ENCODE results near the gene DDX20.
A peak's percentile ranks its signal among the peaks of the same experiment; 100 is the strongest.
"Not testable (repeated sequence)": the region's sequence is repeated elsewhere in the genome, so short reads cannot be mapped to it uniquely, and the experiment has no call there.

Gene DDX20

GRCh38 chr1:111734426-111734825, 21.3 kb upstream of the DDX20 start:
- DNase-seq = no peak

GRCh38 chr1:111734856-111735255, 20.8 kb upstream of the DDX20 start:
- no peak for DNase-seq

DNA sequence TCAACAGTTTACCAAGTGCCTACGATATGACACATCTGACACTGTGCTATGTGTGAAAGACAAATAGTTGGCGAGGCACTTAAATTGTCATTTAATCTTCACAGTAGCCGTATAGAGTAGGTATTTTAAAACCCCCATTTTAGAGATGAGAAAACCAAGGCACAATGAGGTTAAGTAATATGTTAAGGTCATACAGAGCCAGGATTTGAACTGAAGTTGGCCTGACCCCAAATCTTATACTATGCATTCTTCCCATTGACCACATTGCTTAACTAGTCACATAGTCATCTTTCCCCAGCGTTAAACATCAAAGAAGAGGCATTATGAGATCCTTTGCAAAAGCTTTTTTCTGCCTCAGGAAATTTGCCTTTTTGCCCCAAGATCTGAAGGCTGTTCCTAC, 20.4 kb upstream of the DDX20 start:
- no peak for DNase-seq

DNA sequence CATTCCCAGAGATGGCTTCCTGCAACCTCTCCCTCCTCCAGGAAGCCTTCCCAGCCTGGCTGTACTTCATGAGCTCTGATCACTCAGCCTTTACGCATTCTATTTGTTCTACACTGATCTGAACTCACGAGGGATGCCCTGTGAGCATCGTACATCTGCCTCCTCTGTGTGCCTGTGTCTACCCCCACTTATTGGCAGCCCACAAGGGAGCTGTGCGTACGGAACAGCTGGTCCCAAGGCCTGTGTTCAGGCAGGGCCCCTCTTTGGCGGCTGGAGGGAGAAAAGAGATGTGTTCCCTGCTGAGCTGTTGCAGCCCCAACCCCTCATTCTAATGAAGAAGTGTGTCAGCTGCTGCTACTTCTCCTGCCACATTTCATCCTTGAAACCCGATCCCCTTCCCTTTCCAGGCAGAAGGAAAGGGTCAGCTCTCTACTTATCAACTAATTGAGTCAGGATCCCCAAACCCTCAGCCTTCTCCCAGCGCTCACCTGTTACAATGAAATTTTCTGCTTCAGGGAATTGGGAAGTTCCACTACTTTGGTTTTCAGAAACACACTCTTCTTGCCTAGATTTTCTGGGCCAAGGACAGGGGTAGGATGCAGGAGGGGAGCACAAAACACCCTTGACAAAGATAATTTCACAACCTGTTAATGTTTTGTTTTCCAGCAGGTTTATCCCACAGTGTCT, 19.7 kb upstream of the DDX20 start:
- no peak for DNase-seq

DNA sequence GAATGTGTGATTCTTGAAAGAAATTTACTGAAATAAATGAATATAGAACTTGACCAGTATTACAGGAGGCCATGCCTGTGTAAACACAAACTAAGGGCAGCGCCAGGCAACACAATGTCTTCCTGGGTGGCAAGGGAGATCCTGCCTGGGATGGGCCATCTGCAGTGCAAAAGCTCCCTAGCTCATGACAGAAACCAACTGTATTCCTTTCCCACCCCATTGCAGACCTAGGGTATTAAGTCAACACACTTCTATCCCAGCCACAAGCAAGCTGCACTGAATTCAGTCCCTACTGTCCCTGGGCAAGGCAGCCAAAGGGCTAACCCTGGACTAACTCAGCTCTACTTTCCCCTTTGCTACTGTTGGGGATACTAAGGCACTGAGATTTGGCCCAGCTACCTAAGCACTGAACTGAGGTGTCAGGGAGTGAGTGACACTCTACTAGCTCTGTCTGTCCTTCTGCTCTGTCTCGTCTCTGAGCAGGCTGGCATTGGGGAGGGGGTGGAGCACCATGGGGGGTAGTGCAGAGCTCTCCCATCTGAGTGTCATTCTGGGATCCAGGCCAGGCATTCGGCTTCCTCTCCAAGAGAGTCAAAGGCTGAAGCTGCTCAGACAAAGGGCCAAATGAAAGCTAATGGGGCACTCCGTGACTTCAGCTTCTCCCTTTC, 19.0 kb upstream of the DDX20 start:
- DNase-seq = no peak

DNA sequence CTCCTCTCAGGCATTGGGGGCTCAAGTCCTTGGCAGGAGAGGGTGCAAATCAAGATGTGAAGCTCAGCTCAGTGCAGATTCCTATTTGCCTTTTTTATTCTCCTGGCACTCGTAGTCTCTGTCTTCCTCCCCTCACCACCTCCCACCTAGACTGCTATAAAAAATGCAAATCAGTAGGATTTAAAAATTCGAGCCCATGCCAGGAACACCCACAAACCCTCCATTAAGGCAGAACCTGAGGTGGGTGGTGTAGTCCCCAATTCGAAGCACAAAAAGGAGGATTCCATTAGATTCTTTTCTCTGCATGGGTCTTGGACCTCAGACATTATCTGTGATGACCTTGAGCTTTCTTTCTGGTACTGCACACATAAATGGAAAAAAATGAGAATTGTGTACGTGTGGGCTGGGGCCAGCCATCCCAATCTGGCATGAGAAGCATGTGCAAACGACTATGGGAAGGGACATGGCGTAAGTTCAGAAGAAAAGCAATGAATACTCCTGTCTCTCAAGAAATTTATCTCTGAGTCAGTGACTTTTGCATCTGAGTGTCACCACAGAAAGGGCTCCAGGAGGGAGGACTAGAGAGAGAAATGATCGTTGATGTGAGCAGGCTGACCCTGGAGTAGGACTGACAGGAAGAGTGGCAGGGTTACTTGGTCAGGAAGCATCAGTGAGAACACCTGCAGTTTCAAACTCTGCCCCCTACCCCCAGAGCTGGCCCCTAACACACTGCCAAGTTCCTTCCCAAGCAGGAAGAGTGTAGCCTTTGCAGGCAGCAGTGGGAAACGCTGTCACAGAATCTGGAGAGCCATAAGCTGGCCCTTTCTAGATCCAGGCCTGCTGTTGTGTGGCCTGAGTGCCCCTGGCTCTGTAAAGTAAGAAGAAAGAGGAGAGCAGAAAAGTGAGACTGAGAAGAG, 18.2 kb upstream of the DDX20 start:
- no peak for DNase-seq

DNA sequence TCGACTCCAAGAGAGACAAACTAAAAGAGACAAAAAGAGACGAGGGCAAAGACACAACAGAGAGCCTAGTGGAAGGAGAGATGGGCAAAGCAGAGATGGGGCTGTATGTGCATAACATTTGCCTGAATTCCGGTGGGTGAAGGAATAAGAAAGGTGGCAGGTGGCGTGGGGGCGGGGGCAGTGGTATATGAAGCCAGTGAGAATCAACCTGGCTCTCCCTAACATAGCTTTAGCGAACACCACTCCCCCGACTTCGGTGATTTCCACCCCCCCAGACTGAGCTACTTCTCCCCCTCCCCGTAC, 17.6 kb upstream of the DDX20 start:
- peak; percentile 37 for DNase-seq

DNA sequence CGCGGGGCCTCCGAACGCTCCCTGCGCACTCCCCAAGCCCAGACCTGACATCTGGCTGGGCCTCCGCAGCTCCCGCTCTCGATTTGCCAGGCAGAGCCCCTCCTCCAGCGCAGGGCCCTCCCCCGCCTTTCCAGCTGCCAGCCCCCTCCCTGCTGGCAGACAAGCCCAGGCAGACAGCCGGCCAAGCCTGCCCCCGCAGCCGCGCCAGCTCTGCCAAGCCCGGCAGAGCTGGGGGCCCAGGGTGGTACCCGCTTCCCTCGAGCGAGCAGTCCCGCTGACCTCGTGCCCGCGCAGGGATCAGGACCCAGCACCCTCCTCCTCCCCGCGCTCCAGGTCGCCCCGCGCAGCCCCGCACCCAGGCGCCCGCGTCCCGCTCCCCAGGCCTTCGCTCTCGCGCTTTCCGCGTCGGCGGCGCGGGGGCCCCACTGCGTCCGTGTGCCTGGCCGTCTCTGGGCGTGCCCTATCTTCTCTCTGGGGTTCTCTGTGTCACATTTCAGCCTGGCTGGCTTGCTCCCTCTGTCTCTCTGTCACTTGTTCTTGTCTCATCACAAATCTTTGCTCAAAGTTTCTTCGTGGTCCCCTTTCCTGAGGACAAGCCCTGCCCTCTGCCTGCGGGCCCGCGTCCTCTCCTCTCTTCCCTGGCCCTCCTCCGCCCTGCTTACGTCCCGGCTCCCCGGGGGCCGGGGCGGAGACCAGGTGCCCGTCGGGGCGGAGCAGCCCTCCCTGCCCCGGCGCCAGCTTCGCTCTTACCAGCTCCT, 17.1 kb upstream of the DDX20 start:
- DNase-seq = peak; percentile 26

DNA sequence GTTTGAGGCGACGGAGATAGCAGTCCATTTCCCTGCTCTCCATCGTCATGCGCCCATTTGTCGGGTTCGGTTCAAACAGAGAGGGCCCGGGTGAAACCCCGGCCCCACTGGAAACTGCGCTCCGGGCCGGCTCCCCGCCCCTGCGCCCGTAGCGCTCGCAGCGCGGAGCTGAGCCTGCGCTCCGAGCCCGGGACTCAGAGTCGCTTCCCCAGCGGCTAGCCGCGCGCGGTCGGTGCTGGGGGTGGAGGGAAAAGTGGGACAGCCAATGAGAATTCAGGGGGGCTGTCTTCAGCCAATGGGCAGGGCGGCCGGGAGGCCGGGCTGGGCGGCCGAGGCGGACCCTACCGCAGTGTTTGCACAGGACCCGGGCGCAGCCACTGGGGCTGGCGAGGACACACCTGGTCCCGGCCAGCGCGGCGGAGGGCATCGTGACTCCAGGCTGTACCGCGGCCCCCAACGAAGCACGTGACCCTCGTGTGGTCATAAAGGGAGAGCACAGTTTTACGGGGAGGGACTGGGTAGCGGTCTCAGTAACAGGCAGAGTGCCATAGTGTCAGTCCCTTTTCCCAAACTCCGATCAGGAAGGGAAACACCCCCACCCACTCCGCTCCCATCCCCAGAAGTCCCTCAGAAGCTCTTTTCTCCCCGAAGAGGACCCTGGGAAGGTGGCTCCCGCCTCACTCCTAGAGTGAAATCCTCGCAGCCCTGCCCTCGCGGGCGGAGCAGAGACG, 16.3 kb upstream of the DDX20 start, which contains the start of gene INKA2:
INKA2 (minus strand) TSS at position 202 of the 731 bp plus-strand sequence; CDS start at position 49, 153 bp downstream.
- peak; percentile 58 for DNase-seq

- no peak for DNase-seq
These were observed 15.6 kb upstream of the DDX20 start for GRCh38 chr1:111739925-111740765.

DNA sequence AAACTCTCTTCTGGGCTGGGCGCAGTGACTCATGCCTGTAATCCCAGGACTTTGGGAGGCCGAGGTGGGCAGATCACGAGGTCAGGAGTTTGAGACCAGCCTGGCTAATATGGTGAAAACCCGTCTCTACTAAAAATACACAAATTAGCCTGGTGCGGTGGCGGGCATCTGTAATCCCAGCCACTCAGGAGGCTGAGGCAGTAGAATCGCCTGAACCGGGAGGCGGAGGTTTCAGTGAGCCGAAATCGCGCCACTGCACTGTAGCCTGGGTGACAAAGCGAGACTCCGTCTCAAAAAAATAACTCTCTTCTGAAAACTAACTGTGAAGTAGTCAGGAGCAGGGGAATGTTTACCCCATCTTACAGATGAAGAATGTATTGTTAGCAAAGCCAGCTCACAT, 13.4 kb upstream of the DDX20 start:
- DNase-seq = not testable (repeated sequence)

DNA sequence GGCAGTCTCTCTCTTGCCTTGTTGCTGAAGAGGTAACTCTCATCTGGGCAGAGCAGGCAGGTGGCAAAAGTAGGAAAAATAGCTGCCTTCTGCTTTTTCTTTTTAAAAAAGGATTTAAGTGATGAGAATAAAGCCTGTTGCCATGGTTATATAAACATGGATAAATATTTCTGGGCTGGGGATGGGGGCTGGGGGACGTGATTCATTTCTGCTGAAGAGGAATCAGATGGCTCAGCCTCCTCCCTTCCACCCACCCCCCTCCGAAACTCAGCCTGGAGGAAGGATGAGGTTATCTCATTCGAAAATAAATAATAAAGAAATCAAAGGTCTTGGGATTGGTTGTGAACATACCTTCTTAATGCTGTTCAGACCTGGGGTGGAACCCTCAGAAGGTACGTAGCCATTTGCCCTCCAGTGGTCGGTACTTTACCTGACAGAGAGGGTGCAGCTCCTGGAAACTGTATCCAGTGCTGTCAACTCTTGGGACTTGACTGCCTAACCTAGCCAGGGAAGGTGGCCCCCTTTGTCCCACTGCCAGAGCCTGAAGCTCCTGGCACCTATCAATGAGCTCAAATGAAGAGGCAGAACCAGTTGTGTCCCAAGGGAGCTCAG, 12.7 kb upstream of the DDX20 start:
- no peak for DNase-seq

- no peak for DNase-seq
These were observed 12.0 kb upstream of the DDX20 start for GRCh38 chr1:111743679-111744101.

- no peak for DNase-seq
These were observed 9.8 kb upstream of the DDX20 start for GRCh38 chr1:111745675-111746613.

DNA sequence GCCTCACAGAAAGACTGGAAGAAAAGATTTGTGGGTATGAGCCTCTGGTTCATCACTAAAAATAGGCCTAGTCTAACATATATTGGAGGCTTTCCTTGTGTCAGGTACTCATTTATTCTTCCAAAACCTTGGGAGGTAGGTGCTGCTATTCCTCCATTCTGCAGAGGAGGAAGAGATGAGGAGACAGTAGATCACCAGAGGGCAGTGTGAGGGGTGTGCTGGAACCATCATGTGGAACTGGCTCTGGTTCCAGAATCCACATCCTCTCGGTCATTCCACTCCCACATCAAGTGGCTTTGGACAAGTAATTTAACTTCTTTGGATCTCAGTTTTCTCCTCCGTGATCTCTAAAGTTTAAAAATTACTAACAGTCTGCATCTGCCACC, 9.1 kb upstream of the DDX20 start:
- DNase-seq = no peak

- peak; percentile 47 for DNase-seq
These were observed 8.4 kb upstream of the DDX20 start for GRCh38 chr1:111747282-111747734.

- DNase-seq = no peak
These were observed 7.8 kb upstream of the DDX20 start for GRCh38 chr1:111747947-111748346.

DNA sequence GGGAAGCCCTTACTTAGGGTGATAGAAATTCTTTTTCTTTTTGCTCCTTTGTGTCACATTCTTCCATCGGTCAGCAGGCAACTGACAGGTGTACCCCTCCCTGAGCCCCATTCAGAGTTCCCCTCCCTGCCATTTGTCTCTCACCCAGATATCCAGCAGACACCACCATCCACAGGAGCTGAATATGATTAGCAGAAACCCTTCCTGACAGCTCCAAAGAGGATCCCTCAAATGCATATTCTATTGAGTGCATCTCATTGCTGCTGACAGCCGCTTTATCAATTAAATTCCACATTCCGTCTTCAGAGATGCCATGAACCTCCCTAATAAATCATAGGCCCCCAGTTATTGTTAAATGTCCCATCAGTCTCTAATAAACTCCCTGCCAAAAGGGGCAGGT, 6.1 kb upstream of the DDX20 start:
- no peak for DNase-seq

DNA sequence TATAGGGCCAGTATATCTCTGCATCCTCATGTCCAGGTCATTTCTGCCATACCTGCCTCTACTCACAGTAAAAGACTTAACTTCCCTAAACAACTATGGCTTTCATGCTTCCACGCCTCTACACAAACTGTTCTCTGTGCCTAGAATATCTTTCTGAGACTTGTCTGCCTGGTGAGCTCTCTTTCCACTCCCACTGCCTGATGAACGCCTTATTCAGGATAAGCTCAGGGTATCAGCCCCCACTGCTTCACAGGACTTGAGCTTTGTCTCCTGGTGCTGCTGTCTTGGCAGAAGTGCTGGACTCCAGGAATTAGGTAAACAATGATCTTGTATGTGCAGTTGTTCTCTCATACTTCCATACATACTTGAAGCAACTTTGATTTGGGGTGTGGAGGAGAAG, 4.8 kb upstream of the DDX20 start:
- DNase-seq = no peak
